ENCODE data around the gene FHIT.

- TF ChIP-seq, protein P1, sequence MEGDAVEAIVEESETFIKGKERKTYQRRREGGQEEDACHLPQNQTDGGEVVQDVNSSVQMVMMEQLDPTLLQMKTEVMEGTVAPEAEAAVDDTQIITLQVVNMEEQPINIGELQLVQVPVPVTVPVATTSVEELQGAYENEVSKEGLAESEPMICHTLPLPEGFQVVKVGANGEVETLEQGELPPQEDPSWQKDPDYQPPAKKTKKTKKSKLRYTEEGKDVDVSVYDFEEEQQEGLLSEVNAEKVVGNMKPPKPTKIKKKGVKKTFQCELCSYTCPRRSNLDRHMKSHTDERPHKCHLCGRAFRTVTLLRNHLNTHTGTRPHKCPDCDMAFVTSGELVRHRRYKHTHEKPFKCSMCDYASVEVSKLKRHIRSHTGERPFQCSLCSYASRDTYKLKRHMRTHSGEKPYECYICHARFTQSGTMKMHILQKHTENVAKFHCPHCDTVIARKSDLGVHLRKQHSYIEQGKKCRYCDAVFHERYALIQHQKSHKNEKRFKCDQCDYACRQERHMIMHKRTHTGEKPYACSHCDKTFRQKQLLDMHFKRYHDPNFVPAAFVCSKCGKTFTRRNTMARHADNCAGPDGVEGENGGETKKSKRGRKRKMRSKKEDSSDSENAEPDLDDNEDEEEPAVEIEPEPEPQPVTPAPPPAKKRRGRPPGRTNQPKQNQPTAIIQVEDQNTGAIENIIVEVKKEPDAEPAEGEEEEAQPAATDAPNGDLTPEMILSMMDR (IDR thresholded peaks at IDR 0.05), result no peak
- no peak for TF ChIP-seq POLR2A (IDR thresholded peaks at IDR 0.05)
These were observed 1170.6 kb downstream of the FHIT start for GRCh38 chr3:60080648-60081047.

Data from ovary (tissue), 3 donors.